Left renal pelvis (tissue), 4 donors: ENCODE data around the gene ARHGEF39. TPM values are rescaled to one million over a fixed set of nuclear protein-coding genes. Genes with fewer than 3 reads are reported as not detected.

Experiments
- DNase-seq, 4 donors: peaks; one replicate each; pipeline ENCODE4 v3.0.0-alpha.2; 2013; ENCODE audit warnings: low read depth in 4 of 4, low spot score in 3 of 4
- polyA plus RNA-seq, 4 donors: library from polyadenylated mRNA; unstranded; fragments of 120-200 nt; gene quantifications; one replicate each; pipeline ENCODE4 v1.2.1, GENCODE V29; 2013; ENCODE audit not compliant: insufficient read length in 4 of 4

Gene ARHGEF39
- polyA plus RNA-seq, result 10 to 100 TPM in 1 of 4 donors, 1 to 10 TPM in 3; 9.0 to 11.5 (median 9.8) TPM

GRCh38 chr9:35664531-35665470, at the start of gene ARHGEF39:
Gene ARHGEF39 (minus strand): TSS chr9:35665195. CDS start chr9:35665169, 26 bp downstream.
- DNase-seq, result peak; percentile 57 to 71 (median 70)

GRCh38 chr9:35714123-35714522, 49.1 kb upstream of the ARHGEF39 start:
- DNase-seq, result no peak

- no peak for DNase-seq
Observed at GRCh38 chr9:35713578-35713977, 48.6 kb upstream of the ARHGEF39 start.

GRCh38 chr9:35712762-35713400, 47.9 kb upstream of the ARHGEF39 start:
- DNase-seq, result no peak

GRCh38 chr9:35711501-35712428, 46.8 kb upstream of the ARHGEF39 start:
- no peak for DNase-seq

- no peak for DNase-seq
Observed at GRCh38 chr9:35710818-35711500, 46.0 kb upstream of the ARHGEF39 start.

- DNase-seq, result no peak
Observed at GRCh38 chr9:35708146-35708545, 43.2 kb upstream of the ARHGEF39 start.

GRCh38 chr9:35706951-35707350, 42.0 kb upstream of the ARHGEF39 start:
- no peak for DNase-seq

- no peak for DNase-seq
Observed at GRCh38 chr9:35705836-35706430, 40.9 kb upstream of the ARHGEF39 start.

GRCh38 chr9:35705372-35705771, 40.4 kb upstream of the ARHGEF39 start:
- DNase-seq, result no peak

- DNase-seq, result no peak
Observed at GRCh38 chr9:35703906-35704672, 39.1 kb upstream of the ARHGEF39 start.

GRCh38 chr9:35702696-35703095, 37.7 kb upstream of the ARHGEF39 start:
- no peak for DNase-seq

- DNase-seq, result no peak
Observed at GRCh38 chr9:35700942-35701341, 35.9 kb upstream of the ARHGEF39 start.

- DNase-seq, result no peak
Observed at GRCh38 chr9:35700031-35700430, 35.0 kb upstream of the ARHGEF39 start.

GRCh38 chr9:35698231-35698630, 33.2 kb upstream of the ARHGEF39 start:
- DNase-seq, result no peak

GRCh38 chr9:35697486-35697885, 32.5 kb upstream of the ARHGEF39 start:
- no peak for DNase-seq

- DNase-seq, result no peak
Observed at GRCh38 chr9:35696520-35697215, 31.7 kb upstream of the ARHGEF39 start.

- DNase-seq, result no peak
Observed at GRCh38 chr9:35695943-35696401, 31.0 kb upstream of the ARHGEF39 start.
